GM19455 (cell line): ENCODE results near the gene PPFIBP1.
"Not testable (repeated sequence)": the region's sequence is repeated elsewhere in the genome, so short reads cannot be mapped to it uniquely, and the experiment has no call there.

Experiments used
- ATAC-seq: cut with Tn5 transposase; IDR thresholded peaks from one replicate; pipeline ENCODE4 v1.9.1; 2021; ENCODE audit not compliant: unreplicated experiment

The PPFIBP1 gene

GRCh38 chr12:27622436-27623195 lies 98.6 kb downstream of the PPFIBP1 start:
- no peak for ATAC-seq

- ATAC-seq, result no peak
Measured at GRCh38 chr12:27623645-27624044, 99.6 kb downstream of the PPFIBP1 start.

- no peak for ATAC-seq
Measured at GRCh38 chr12:27624586-27624985, 100.6 kb downstream of the PPFIBP1 start.

GRCh38 chr12:27627123-27627852 lies 103.3 kb downstream of the PPFIBP1 start:
- no peak for ATAC-seq

- not testable (repeated sequence) for ATAC-seq
Measured at GRCh38 chr12:27627853-27628469, 104.0 kb downstream of the PPFIBP1 start.

GRCh38 chr12:27630219-27630618 lies 106.2 kb downstream of the PPFIBP1 start:
- ATAC-seq, result not testable (repeated sequence)

- no peak for ATAC-seq
Measured at GRCh38 chr12:27631365-27631764, 107.4 kb downstream of the PPFIBP1 start.

- ATAC-seq, result no peak
Measured at GRCh38 chr12:27631813-27632491, 107.9 kb downstream of the PPFIBP1 start.

- ATAC-seq, result no peak
Measured at GRCh38 chr12:27635349-27635972, 111.5 kb downstream of the PPFIBP1 start.

- not testable (repeated sequence) for ATAC-seq
Measured at GRCh38 chr12:27636569-27636968, 112.6 kb downstream of the PPFIBP1 start.

- no peak for ATAC-seq
Measured at GRCh38 chr12:27637524-27637923, 113.5 kb downstream of the PPFIBP1 start.

GRCh38 chr12:27639265-27639664 lies 115.3 kb downstream of the PPFIBP1 start:
- ATAC-seq, result no peak

GRCh38 chr12:27640566-27641200 lies 116.7 kb downstream of the PPFIBP1 start:
- ATAC-seq, result not testable (repeated sequence)

- not testable (repeated sequence) for ATAC-seq
Measured at GRCh38 chr12:27642361-27642760, 118.4 kb downstream of the PPFIBP1 start.

- not testable (repeated sequence) for ATAC-seq
Measured at GRCh38 chr12:27642892-27643291, 118.9 kb downstream of the PPFIBP1 start.

GRCh38 chr12:27644158-27644845 lies 120.3 kb downstream of the PPFIBP1 start:
- no peak for ATAC-seq

GRCh38 chr12:27645671-27646070 lies 121.7 kb downstream of the PPFIBP1 start:
- no peak for ATAC-seq

- ATAC-seq, result no peak
Measured at GRCh38 chr12:27646149-27646548, 122.1 kb downstream of the PPFIBP1 start.

- no peak for ATAC-seq
Measured at GRCh38 chr12:27650011-27650410, 126.0 kb downstream of the PPFIBP1 start.

- no peak for ATAC-seq
Measured at GRCh38 chr12:27651201-27651600, 127.2 kb downstream of the PPFIBP1 start.
